Fibroblast of lung (primary cell): ENCODE results near the gene TMPRSS2.

Experiments used
- CTCF ChIP-seq, 2 donors: IDR thresholded peaks in 1 of 2; conservative IDR thresholded peaks in 1 of 2; 1 replicate in 1 of 2; 2 replicates in 1 of 2; pipeline ENCODE4 v1.5.1; 2011 to 2012; ENCODE audit warnings: low read length in 2 of 2, control low read depth in 1 of 2, inconsistent platforms in 1 of 2, low read depth in 1 of 2, mild to moderate bottlenecking in 1 of 2
- EZH2 ChIP-seq: IDR thresholded peaks from 2 replicates; pipeline ENCODE4 v1.5.1; 2012; ENCODE audit warnings: low read length, control low read depth, mild to moderate bottlenecking; ENCODE audit errors: missing control alignments

GRCh38 chr21:41521489-41522027 lies 13.6 kb upstream of the TMPRSS2 start:
- no peak for TF ChIP-seq CTCF (conservative IDR thresholded peaks at IDR 0.05 in 1 of 2, IDR thresholded peaks at IDR 0.05 in 1 of 2; ENCODE audit: low read depth in 1 of 2, low read length in 2 of 2)
- TF ChIP-seq EZH2 = no peak
